HEK293T (cell line): ENCODE data around the gene GGA1.

Experiments used
- CTCF ChIA-PET: fragments of 350-600 bp; formaldehyde crosslinking; extraction: SDS; loops from one replicate; lab custom pipeline; 2021; ENCODE audit warnings: antibody characterized with exemption, inconsistent platforms; lab: Yijun Ruan, JAX
- POLR2A ChIA-PET: fragments of 350-600 bp; formaldehyde crosslinking; extraction: SDS; loops from one replicate; lab custom pipeline; 2020; ENCODE audit warnings: antibody characterized with exemption, inconsistent platforms; lab: Yijun Ruan, JAX
- DNase-seq: peaks from one replicate; pipeline ENCODE4 v3.0.0; 2012; ENCODE audit warnings: mixed read lengths; ENCODE audit errors: extremely low spot score
- ARNT ChIP-seq: fragments of 450-650 bp; IDR thresholded peaks from 2 replicates; pipeline ENCODE4 v1.6.1; 2017; ENCODE audit warnings: mild to moderate bottlenecking
- BHLHE40 ChIP-seq: fragments of 450-650 bp; IDR thresholded peaks from 2 replicates; pipeline ENCODE4 v1.6.1; 2016; ENCODE audit warnings: mild to moderate bottlenecking, moderate library complexity, borderline replicate concordance
- CTBP1 ChIP-seq: fragments of 450-650 bp; IDR thresholded peaks from 2 replicates; pipeline ENCODE4 v1.6.1; 2016; ENCODE audit warnings: borderline replicate concordance
- ELF4 ChIP-seq: fragments of 450-650 bp; IDR thresholded peaks from 2 replicates; pipeline ENCODE4 v1.6.1; 2017; ENCODE audit warnings: antibody characterized with exemption
- FOXA1 ChIP-seq: fragments of 450-650 bp; IDR thresholded peaks from 2 replicates; pipeline ENCODE4 v1.6.1; 2016; ENCODE audit warnings: mild to moderate bottlenecking
- FOXK2 ChIP-seq: fragments of 450-650 bp; IDR thresholded peaks from 2 replicates; pipeline ENCODE4 v1.6.1; 2016; ENCODE audit warnings: mild to moderate bottlenecking
- FOXM1 ChIP-seq: fragments of 450-650 bp; IDR thresholded peaks from 2 replicates; pipeline ENCODE4 v1.6.1; 2017; ENCODE audit warnings: mild to moderate bottlenecking, borderline replicate concordance
- HDGF ChIP-seq: fragments of 450-650 bp; IDR thresholded peaks from 2 replicates; pipeline ENCODE4 v1.6.1; 2017; ENCODE audit warnings: antibody characterized with exemption, borderline replicate concordance
- L3MBTL2 ChIP-seq: fragments of 450-650 bp; conservative IDR thresholded peaks from 2 replicates; pipeline ENCODE4 v1.6.1; 2016; ENCODE audit warnings: mild to moderate bottlenecking
- LEF1 ChIP-seq: fragments of 450-650 bp; IDR thresholded peaks from 2 replicates; pipeline ENCODE4 v1.6.1; 2017; ENCODE audit warnings: mild to moderate bottlenecking, borderline replicate concordance
- NFRKB ChIP-seq: fragments of 450-650 bp; IDR thresholded peaks from 2 replicates; pipeline ENCODE4 v1.6.1; 2016; ENCODE audit warnings: mild to moderate bottlenecking, moderate library complexity
- PKNOX1 ChIP-seq: fragments of 450-650 bp; IDR thresholded peaks from 2 replicates; pipeline ENCODE4 v1.6.1; 2016
- SP1 ChIP-seq: fragments of 450-650 bp; IDR thresholded peaks from 2 replicates; pipeline ENCODE4 v1.6.1; 2017
- SUZ12 ChIP-seq: fragments of 450-650 bp; IDR thresholded peaks from 2 replicates; pipeline ENCODE4 v1.6.1; 2016; ENCODE audit warnings: mild to moderate bottlenecking
- TARDBP ChIP-seq: fragments of 450-650 bp; IDR thresholded peaks from 2 replicates; pipeline ENCODE4 v1.6.1; 2016
- ZNF384 ChIP-seq: fragments of 450-650 bp; IDR thresholded peaks from 2 replicates; pipeline ENCODE4 v1.6.1; 2016

The GGA1 gene

GRCh38 chr22:37626144-37626543, 17.5 kb downstream of the GGA1 start:
- DNase-seq: no peak
- POLR2A ChIA-PET: interaction anchor here (1.5 kb wide), 1 partner anchor 18 kb away, joined by 4 read pairs; no protein-coding TSS in a partner anchor
- no peak for TF ChIP-seq HDGF
- TF ChIP-seq ARNT: no peak
- TF ChIP-seq FOXM1: no peak
- TF ChIP-seq LEF1: no peak
- TF ChIP-seq L3MBTL2: no peak
- TF ChIP-seq FOXA1: no peak
- TF ChIP-seq CTBP1: no peak
- no peak for TF ChIP-seq NFRKB
- TF ChIP-seq SP1: no peak
- no peak for TF ChIP-seq ELF4
- no peak for TF ChIP-seq SUZ12
- CTCF ChIA-PET: interaction anchor here (1.2 to 1.6 kb wide), 3 partner anchors 11 to 17 kb away, joined by 3 to 5 read pairs (median 3); no protein-coding TSS in a partner anchor

- TF ChIP-seq ARNT: no peak
- POLR2A ChIA-PET: interaction anchor here (1.5 kb wide), 1 partner anchor 19 kb away, joined by 4 read pairs; no protein-coding TSS in a partner anchor
- no peak for DNase-seq
- CTCF ChIA-PET: interaction anchor here (0.8 to 1.6 kb wide), 4 partner anchors 11 to 55 kb away, joined by 3 to 5 read pairs (median 3); no protein-coding TSS in a partner anchor
Measured at GRCh38 chr22:37626556-37627075, 18.0 kb downstream of the GGA1 start.

GRCh38 chr22:37627121-37627520, 18.5 kb downstream of the GGA1 start:
- CTCF ChIA-PET: interaction anchor here (0.6 to 1.3 kb wide), 4 partner anchors 15 to 547 kb away, joined by 3 to 5 read pairs (median 3); no protein-coding TSS in a partner anchor

GRCh38 chr22:37627545-37627944, 18.9 kb downstream of the GGA1 start:
- ChIA-PET CTCF (interaction anchor here (0.6 to 0.8 kb wide), 3 partner anchors 54 to 547 kb away, joined by 3 to 5 read pairs (median 3); no protein-coding TSS in a partner anchor), POLR2A (interaction anchor here (0.5 to 1.5 kb wide), 3 partner anchors 20 to 31 kb away, joined by 3 to 7 read pairs (median 4); partner anchors contain the start of genes GGA1 and PDXP)
- TF ChIP-seq PKNOX1 (no peak), CTBP1 (no peak), BHLHE40 (no peak), LEF1 (no peak), NFRKB (no peak), ZNF384 (no peak), FOXK2 (no peak), ARNT (no peak), TARDBP (no peak), ELF4 (no peak), SUZ12 (no peak), L3MBTL2 (no peak), SP1 (no peak), FOXA1 (no peak), HDGF (no peak), FOXM1 (no peak)
- DNase-seq: no peak

More at GRCh38 chr22:37627121-37627520, 18.5 kb downstream of the GGA1 start:
- TF ChIP-seq NFRKB: no peak
- no peak for TF ChIP-seq BHLHE40
- TF ChIP-seq TARDBP: no peak
- no peak for TF ChIP-seq ARNT
- no peak for TF ChIP-seq PKNOX1
- TF ChIP-seq LEF1: no peak
- no peak for TF ChIP-seq FOXM1
- no peak for TF ChIP-seq L3MBTL2
- TF ChIP-seq FOXA1: no peak
- TF ChIP-seq ZNF384: no peak
- no peak for TF ChIP-seq FOXK2
- TF ChIP-seq SP1: no peak
- no peak for TF ChIP-seq CTBP1
- no peak for TF ChIP-seq ELF4
- no peak for TF ChIP-seq HDGF
- TF ChIP-seq SUZ12: no peak
- POLR2A ChIA-PET: interaction anchor here (0.5 to 1.5 kb wide), 2 partner anchors 19 to 31 kb away, joined by 3 to 4 read pairs; partner anchors contain the start of gene PDXP
- no peak for DNase-seq

GRCh38 chr22:37628830-37629229, 20.2 kb downstream of the GGA1 start:
- POLR2A ChIA-PET: interaction anchor here (0.8 to 1.2 kb wide), 3 partner anchors 9 to 29 kb away, joined by 3 to 7 read pairs (median 3); partner anchors contain the start of gene GGA1
- no peak for TF ChIP-seq NFRKB
- no peak for TF ChIP-seq ZNF384
- DNase-seq: no peak
- CTCF ChIA-PET: interaction anchor here (0.5 kb wide), 1 partner anchor 70 kb away, joined by 4 read pairs; no protein-coding TSS in a partner anchor

GRCh38 chr22:37629928-37630327, 21.3 kb downstream of the GGA1 start:
- CTCF ChIA-PET: no interaction called here
- no peak for DNase-seq
- POLR2A ChIA-PET: interaction anchor here (1.0 to 5.0 kb wide), 3 partner anchors 13 to 56 kb away, joined by 3 to 21 read pairs (median 11); partner anchors contain the start of genes GGA1 and NOL12
- TF ChIP-seq BHLHE40: no peak
- TF ChIP-seq FOXA1: no peak
- no peak for TF ChIP-seq ARNT
- no peak for TF ChIP-seq ELF4
- TF ChIP-seq NFRKB: no peak
- no peak for TF ChIP-seq CTBP1
- no peak for TF ChIP-seq ZNF384
- no peak for TF ChIP-seq L3MBTL2
- no peak for TF ChIP-seq FOXK2
- TF ChIP-seq PKNOX1: no peak
